Measurements from ENCODE around the gene GCFC2.

Gene GCFC2

GRCh38 chr2:75632091-75632701 is 78.5 kb downstream of the GCFC2 start:
- no peak for DNase-seq (ENCODE audit: low spot score)
- no peak for FAIRE-seq

GRCh38 chr2:75627902-75628504 is 82.7 kb downstream of the GCFC2 start:
- DNase-seq (ENCODE audit: low spot score) (peak; percentile 56), FAIRE-seq (no peak)

GRCh38 chr2:75622929-75623328 is 87.8 kb downstream of the GCFC2 start:
- DNase-seq (ENCODE audit: low spot score) (no peak), FAIRE-seq (no peak)

- FAIRE-seq (no peak), DNase-seq (ENCODE audit: low spot score) (no peak)
These were observed 88.2 kb downstream of the GCFC2 start for GRCh38 chr2:75622500-75622899.

- no peak for DNase-seq (ENCODE audit: low spot score)
These were observed 89.5 kb downstream of the GCFC2 start for GRCh38 chr2:75621228-75621627.

GRCh38 chr2:75619956-75620740 is 90.6 kb downstream of the GCFC2 start:
- no peak for DNase-seq (ENCODE audit: low spot score)

More at GRCh38 chr2:75621228-75621627, 89.5 kb downstream of the GCFC2 start:
- FAIRE-seq: no peak

GRCh38 chr2:75616933-75617332 is 93.8 kb downstream of the GCFC2 start:
- FAIRE-seq: no peak

More at GRCh38 chr2:75619956-75620740, 90.6 kb downstream of the GCFC2 start:
- FAIRE-seq: peak; percentile 49

GRCh38 chr2:75616406-75616805 is 94.3 kb downstream of the GCFC2 start:
- no peak for DNase-seq (ENCODE audit: low spot score)

More at GRCh38 chr2:75616933-75617332, 93.8 kb downstream of the GCFC2 start:
- no peak for DNase-seq (ENCODE audit: low spot score)

GRCh38 chr2:75614162-75614651 is 96.5 kb downstream of the GCFC2 start:
- FAIRE-seq (peak; percentile 82), DNase-seq (ENCODE audit: low spot score) (peak; percentile 30)

More at GRCh38 chr2:75616406-75616805, 94.3 kb downstream of the GCFC2 start:
- no peak for FAIRE-seq

- no peak for FAIRE-seq
- DNase-seq (ENCODE audit: low spot score): no peak
These were observed 97.9 kb downstream of the GCFC2 start for GRCh38 chr2:75612862-75613243.

Data from RCC 7860 (cell line).